Progenitor cell of endocrine pancreas (in vitro differentiated cells): ENCODE results near the gene MSRB1. TPM values are rescaled to one million over a fixed set of nuclear protein-coding genes. Genes with fewer than 3 reads are reported as not detected.
A peak's percentile ranks its signal among the peaks of the same experiment; 100 is the strongest.

Experiments
- DNase-seq: peaks from one replicate; pipeline ENCODE4 v3.0.0; 2021; ENCODE audit warnings: low spot score; ENCODE audit not compliant: unreplicated experiment
- H3K27ac Mint-ChIP-seq: 2 replicates; pipeline ENCODE4 v1.8.0; 2021; ENCODE audit warnings: mild to moderate bottlenecking, moderate library complexity, mixed read lengths
- H3K27me3 Mint-ChIP-seq: 2 replicates; pipeline ENCODE4 v1.8.0; 2021; ENCODE audit warnings: mixed read lengths
- H3K36me3 Mint-ChIP-seq: 2 replicates; pipeline ENCODE4 v1.8.0; 2022; ENCODE audit warnings: mixed read lengths; ENCODE audit not compliant: insufficient read depth
- H3K4me1 Mint-ChIP-seq: 2 replicates; pipeline ENCODE4 v1.8.0; 2021; ENCODE audit warnings: low read depth, mixed read lengths
- H3K4me3 Mint-ChIP-seq: 2 replicates; pipeline ENCODE4 v1.8.0; 2021; ENCODE audit warnings: low read depth, mild to moderate bottlenecking, moderate library complexity, mixed read lengths
- H3K9me3 Mint-ChIP-seq: 2 replicates; pipeline ENCODE4 v1.8.0; 2021; ENCODE audit warnings: low read depth, mixed read lengths
- long read RNA-seq: library from polyadenylated mRNA; unstranded; transcript quantifications from one replicate; pipeline ENCODE4 v2.0.0, GENCODE V29; 2020
- total RNA-seq: library from RNA; stranded (reverse); gene quantifications from 2 replicates; pipeline ENCODE4 v1.2.1, GENCODE V29; 2021
- TF ChIP-seq, protein P1 (sequence below): fragments of 200-600 bp; sonication (generic); IDR thresholded peaks from one replicate; pipeline ENCODE4 v1.5.0; 2021; ENCODE audit warnings: antibody characterized with exemption, mild to moderate bottlenecking; ENCODE audit not compliant: unreplicated experiment

Gene MSRB1, protein sequence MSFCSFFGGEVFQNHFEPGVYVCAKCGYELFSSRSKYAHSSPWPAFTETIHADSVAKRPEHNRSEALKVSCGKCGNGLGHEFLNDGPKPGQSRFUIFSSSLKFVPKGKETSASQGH
- total RNA-seq, result 28.5 and 28.9 TPM in 2 replicates
- long read RNA-seq, transcript MSRB1-201 (4 exons, 1,423 nt), result major isoform, 75 of 75 reads
- long read RNA-seq, partial matches to known transcripts, result 0 of 75 reads
- long read RNA-seq, other reads (novel, unspliced or antisense), result 0 of 75 reads

DNA sequence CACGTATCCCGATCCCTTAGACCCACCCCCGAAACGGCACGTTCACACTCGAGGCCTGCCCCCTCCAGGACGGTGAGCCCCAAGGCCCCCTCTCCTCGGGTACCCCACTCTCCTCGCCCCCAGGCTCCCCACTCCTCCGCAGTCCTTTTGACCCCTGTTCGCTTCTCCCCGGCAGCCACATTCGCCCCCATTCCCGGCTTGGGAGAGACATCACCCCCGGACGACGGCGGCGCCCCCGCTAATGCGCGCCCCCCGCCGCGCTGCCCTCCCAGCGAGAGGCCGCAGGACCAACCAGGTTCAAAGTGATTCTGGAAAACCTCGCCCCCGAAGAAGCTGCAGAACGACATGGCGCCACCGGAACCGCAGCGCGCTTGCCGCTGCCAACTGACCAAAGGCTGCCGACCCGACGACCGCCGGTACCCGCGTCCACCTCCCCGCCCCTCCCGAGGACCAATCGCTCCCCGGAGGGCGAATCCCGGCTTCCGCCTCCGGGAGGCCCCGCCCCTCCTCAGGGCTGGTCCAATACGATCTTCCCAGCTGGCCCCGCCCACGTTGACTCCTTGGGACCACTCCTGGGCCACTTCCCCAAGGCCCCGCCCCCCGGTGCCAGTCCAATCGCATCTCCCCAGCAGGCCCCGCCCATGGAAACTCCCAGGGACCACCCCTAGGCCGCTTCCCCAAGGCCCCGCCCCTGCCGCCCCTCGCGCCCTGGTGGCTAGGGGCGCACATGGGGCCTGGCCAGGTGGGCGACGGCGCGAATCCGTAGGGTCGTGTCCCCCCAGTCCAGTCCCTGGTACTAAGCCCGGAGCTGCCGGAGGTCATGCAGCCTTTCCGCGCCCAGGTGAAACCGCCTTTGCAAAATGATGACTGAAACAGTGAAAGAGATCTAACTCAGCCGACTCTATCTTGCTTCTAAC, at the start of gene MSRB1:
Gene MSRB1, minus strand, starts transcription at position 390 of the 917 bp plus-strand sequence. Its CDS starts 43 bp downstream, at position 347.
- peak within 1 kb of the TSS; percentile 77 for H3K27ac Mint-ChIP-seq
- H3K4me1 Mint-ChIP-seq, result peaks cover 2% of the 10 kb centered on the region
- H3K27me3 Mint-ChIP-seq, result no peaks in the 10 kb centered on the region
- peak within 1 kb of the TSS; percentile 88 for H3K4me3 Mint-ChIP-seq
- TF ChIP-seq, protein P1, sequence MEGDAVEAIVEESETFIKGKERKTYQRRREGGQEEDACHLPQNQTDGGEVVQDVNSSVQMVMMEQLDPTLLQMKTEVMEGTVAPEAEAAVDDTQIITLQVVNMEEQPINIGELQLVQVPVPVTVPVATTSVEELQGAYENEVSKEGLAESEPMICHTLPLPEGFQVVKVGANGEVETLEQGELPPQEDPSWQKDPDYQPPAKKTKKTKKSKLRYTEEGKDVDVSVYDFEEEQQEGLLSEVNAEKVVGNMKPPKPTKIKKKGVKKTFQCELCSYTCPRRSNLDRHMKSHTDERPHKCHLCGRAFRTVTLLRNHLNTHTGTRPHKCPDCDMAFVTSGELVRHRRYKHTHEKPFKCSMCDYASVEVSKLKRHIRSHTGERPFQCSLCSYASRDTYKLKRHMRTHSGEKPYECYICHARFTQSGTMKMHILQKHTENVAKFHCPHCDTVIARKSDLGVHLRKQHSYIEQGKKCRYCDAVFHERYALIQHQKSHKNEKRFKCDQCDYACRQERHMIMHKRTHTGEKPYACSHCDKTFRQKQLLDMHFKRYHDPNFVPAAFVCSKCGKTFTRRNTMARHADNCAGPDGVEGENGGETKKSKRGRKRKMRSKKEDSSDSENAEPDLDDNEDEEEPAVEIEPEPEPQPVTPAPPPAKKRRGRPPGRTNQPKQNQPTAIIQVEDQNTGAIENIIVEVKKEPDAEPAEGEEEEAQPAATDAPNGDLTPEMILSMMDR, result peak; percentile 14
- H3K9me3 Mint-ChIP-seq, result no peaks in the 10 kb centered on the region
- DNase-seq, result peak; percentile 100
- H3K36me3 Mint-ChIP-seq, result no peaks in the 10 kb centered on the region

DNA sequence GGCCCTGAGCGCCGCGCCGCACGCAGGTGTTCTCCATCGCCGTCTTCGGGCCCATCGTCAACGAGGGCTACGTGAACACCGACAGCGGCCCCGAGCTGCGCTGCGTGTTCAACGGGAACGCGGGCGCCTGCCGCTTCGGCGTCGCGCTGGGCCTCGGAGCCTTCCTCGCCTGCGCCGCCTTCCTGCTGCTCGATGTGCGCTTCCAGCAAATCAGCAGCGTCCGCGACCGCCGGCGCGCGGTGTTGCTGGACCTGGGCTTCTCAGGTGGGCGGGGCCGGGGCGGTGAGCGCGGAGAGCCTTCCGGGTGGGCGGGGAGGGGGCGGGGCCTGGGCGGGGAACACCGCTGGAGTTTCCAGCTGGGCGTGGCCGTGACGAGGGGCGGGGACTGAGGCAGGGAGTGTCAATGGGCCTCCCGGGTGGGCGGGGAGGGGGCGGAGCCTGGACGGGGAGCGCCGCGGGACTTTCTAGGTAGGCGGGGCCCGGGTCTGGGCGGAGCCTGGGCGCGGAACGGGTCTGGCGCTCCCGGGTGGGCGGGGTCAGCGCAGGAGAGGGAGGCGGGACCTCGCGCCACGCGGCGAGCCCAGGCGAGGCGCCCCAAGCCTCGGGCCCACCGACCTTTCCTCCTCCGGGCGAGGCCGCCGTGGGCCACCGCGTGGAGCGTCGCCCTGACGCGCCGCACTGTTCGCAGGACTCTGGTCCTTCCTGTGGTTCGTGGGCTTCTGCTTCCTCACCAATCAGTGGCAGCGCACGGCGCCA, 49.1 kb upstream of the MSRB1 start:
- H3K27ac Mint-ChIP-seq, result no peak overlapping the region
- peaks cover 32% of the 10 kb centered on the region for H3K27me3 Mint-ChIP-seq
- H3K4me1 Mint-ChIP-seq, result peaks cover 2% of the 10 kb centered on the region
- no peaks in the 10 kb centered on the region for H3K36me3 Mint-ChIP-seq
- no peaks in the 10 kb centered on the region for H3K9me3 Mint-ChIP-seq
- no peak overlapping the region for H3K4me3 Mint-ChIP-seq
- DNase-seq, result peak; percentile 57
- TF ChIP-seq, protein P1, result no peak

DNA sequence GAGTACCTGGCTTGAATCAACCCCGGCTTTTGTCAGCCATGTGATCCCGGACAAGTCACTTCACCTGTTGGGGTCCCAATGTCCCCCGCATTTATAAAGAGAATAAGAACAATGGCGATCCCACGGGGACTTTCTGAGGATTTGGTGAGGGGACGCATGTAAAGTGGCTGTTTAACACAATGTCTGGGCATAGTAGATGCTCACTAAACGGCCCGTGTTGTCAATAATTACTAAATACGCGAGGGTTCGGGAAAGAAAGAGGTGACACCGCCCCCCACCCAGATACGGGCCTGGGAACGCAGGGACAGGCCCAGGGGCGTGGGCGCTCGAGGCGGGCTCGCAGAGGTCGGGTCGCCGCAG, 48.6 kb upstream of the MSRB1 start:
- peaks cover 32% of the 10 kb centered on the region for H3K27me3 Mint-ChIP-seq
- TF ChIP-seq, protein P1, result no peak
- no peak for DNase-seq
- no peak overlapping the region for H3K4me3 Mint-ChIP-seq
- H3K9me3 Mint-ChIP-seq, result no peaks in the 10 kb centered on the region
- peaks cover under 1% of the 10 kb centered on the region for H3K36me3 Mint-ChIP-seq
- peaks cover 2% of the 10 kb centered on the region for H3K4me1 Mint-ChIP-seq
- H3K27ac Mint-ChIP-seq, result no peak overlapping the region

DNA sequence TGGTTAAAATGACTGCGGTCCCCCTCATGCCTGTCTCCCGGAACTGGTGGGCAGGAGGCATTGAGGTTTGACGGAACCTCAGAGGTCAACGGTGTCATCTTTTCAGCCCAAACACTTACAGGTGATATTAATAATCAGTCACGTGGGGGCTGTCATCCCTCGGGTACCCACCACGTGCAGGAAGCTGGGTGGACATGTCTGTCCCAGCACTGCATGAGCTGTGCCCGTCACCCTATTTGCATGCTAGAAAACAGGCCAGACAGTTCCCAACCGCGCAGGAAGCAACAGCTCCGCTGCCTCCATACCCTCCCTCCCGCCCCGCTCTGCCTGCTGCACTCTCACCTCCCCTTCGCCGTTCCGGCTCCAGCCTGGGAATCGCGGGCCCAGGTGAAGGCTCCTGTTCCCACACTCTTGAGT, 48.1 kb upstream of the MSRB1 start:
- Mint-ChIP-seq H3K36me3 (peaks cover 2% of the 10 kb centered on the region), H3K4me3 (peak overlapping the region; percentile 14), H3K4me1 (peaks cover 2% of the 10 kb centered on the region), H3K27me3 (peaks cover 32% of the 10 kb centered on the region), H3K27ac (no peak overlapping the region), H3K9me3 (no peaks in the 10 kb centered on the region)
- TF ChIP-seq, protein P1, result no peak
- no peak for DNase-seq
